B cell (primary cell): ENCODE results near the gene KRT73. TPM values are rescaled to one million over a fixed set of nuclear protein-coding genes. Genes with fewer than 3 reads are reported as not detected.

Experiments
- ATAC-seq: fragments of 200-7000 bp; cut with Tn5 transposase; one replicate; pipeline ENCODE4 v1.10.0; 2021; ENCODE audit warnings: low read depth, mild to moderate bottlenecking, moderate number of reproducible peaks, moderate library complexity
- CTCF ChIA-PET: fragments of 350-600 bp; sonication (Branson Sonifier 250); formaldehyde crosslinking; loops from one replicate; lab custom pipeline; 2021; ENCODE audit warnings: antibody characterized with exemption, inconsistent platforms; lab: Charles Lee
- POLR2A ChIA-PET: fragments of 350-600 bp; sonication (Branson Sonifier 250); formaldehyde crosslinking; loops from one replicate; lab custom pipeline; 2021; ENCODE audit warnings: antibody characterized with exemption; lab: Charles Lee
- DNase-seq: peaks from one replicate; pipeline ENCODE4 v3.0.0; 2013
- H2AFZ ChIP-seq: 2 replicates; pipeline ENCODE4 v1.6.1; 2012; ENCODE audit warnings: mild to moderate bottlenecking, low read depth, low read length; ENCODE audit not compliant: insufficient read depth, poor library complexity, severe bottlenecking
- H3K27ac ChIP-seq, 2 donors: 1 replicate in 1 of 2; 2 replicates in 1 of 2; pipeline ENCODE4 v1.5.1; 2012 to 2013; ENCODE audit warnings: low read length in 2 of 2, mild to moderate bottlenecking in 2 of 2, moderate library complexity in 1 of 2
- H3K27me3 ChIP-seq, 4 experiments: fragments of 200-600 bp in 1 of 4; sonication (generic) in 1 of 4; replicated peaks in 1 of 4; 1 replicate in 2 of 4; 2 replicates in 2 of 4; pipeline versions ENCODE4 v1.6.1 to v1.7.0; 2013 to 2016; ENCODE audit warnings: low read length in 3 of 4, mild to moderate bottlenecking in 2 of 4, mixed read lengths in 1 of 4, moderate library complexity in 1 of 4; ENCODE audit not compliant: insufficient read depth in 4 of 4, control insufficient read depth in 3 of 4; ENCODE audit errors: control extremely low read depth in 1 of 4
- H3K36me3 ChIP-seq, 2 experiments: replicated peaks in 1 of 2; 1 replicate in 1 of 2; 2 replicates in 1 of 2; pipeline versions ENCODE4 v1.6.1 to v1.7.1; 2013; ENCODE audit warnings: low read length in 1 of 2; ENCODE audit not compliant: insufficient read depth in 2 of 2, control insufficient read depth in 1 of 2; ENCODE audit errors: control extremely low read depth in 1 of 2, extremely low read depth in 1 of 2
- H3K4me1 ChIP-seq, 2 donors: fragments of 200-600 bp in 1 of 2; sonication (generic) in 1 of 2; 1 replicate in 1 of 2; 2 replicates in 1 of 2; pipeline versions ENCODE4 v1.5.1 to v1.6.1; 2013 to 2017; ENCODE audit warnings: low read length in 2 of 2; ENCODE audit not compliant: control insufficient read depth in 2 of 2, insufficient read depth in 2 of 2
- H3K4me2 ChIP-seq: replicated peaks from 2 replicates; pipeline ENCODE3; 2012; ENCODE audit warnings: mild to moderate bottlenecking, low read depth, low read length; ENCODE audit not compliant: poor library complexity, severe bottlenecking
- H3K4me3 ChIP-seq, 5 experiments: fragments of 200-600 bp in 1 of 5; sonication (generic) in 1 of 5; 1 replicate in 3 of 5; 2 replicates in 2 of 5; pipeline versions ENCODE4 v1.5.1 to v1.7.0; 2011 to 2016; ENCODE audit warnings: low read length in 4 of 5, mild to moderate bottlenecking in 4 of 5, low read depth in 2 of 5, control low read depth in 1 of 5, moderate library complexity in 1 of 5; ENCODE audit not compliant: insufficient read depth in 1 of 5; ENCODE audit errors: control extremely low read depth in 1 of 5, extremely low read depth in 1 of 5
- H3K79me2 ChIP-seq: fragments of 200-600 bp; sonication (generic); one replicate; pipeline ENCODE4 v1.6.0; 2016; ENCODE audit warnings: low read length; ENCODE audit not compliant: control insufficient read depth, insufficient read depth
- H3K9ac ChIP-seq: fragments of 200-600 bp; sonication (generic); 2 replicates; pipeline ENCODE4 v1.6.1; 2017; ENCODE audit warnings: mild to moderate bottlenecking, low read length, moderate library complexity
- H3K9me3 ChIP-seq, 3 donors: one replicate each; pipeline versions ENCODE4 v1.6.1 to v1.7.1; 2013; ENCODE audit warnings: low read length in 2 of 3; ENCODE audit not compliant: control insufficient read depth in 2 of 3, insufficient read depth in 1 of 3; ENCODE audit errors: control extremely low read depth in 1 of 3
- H4K20me1 ChIP-seq: 2 replicates; pipeline ENCODE4 v1.6.0; 2012; ENCODE audit warnings: mild to moderate bottlenecking, low read length; ENCODE audit not compliant: insufficient read depth, control insufficient read depth, poor library complexity, severe bottlenecking
- H3K27ac Mint-ChIP-seq: one replicate; pipeline ENCODE4 v1.8.0; 2021; ENCODE audit warnings: mixed read lengths
- H3K27me3 Mint-ChIP-seq: one replicate; pipeline ENCODE4 v1.8.0; 2021; ENCODE audit warnings: mixed read lengths
- H3K4me1 Mint-ChIP-seq: one replicate; pipeline ENCODE4 v1.8.0; 2021; ENCODE audit warnings: mixed read lengths
- H3K4me3 Mint-ChIP-seq: one replicate; pipeline ENCODE4 v1.8.0; 2021; ENCODE audit warnings: mixed read lengths
- H3K9me3 Mint-ChIP-seq: one replicate; pipeline ENCODE4 v1.8.0; 2022; ENCODE audit warnings: mixed read lengths; ENCODE audit not compliant: insufficient read depth
- CTCF ChIP-seq: fragments of 200-600 bp; IDR thresholded peaks from one replicate; pipeline ENCODE4 v1.8.0; 2022; ENCODE audit warnings: antibody characterized with exemption, mild to moderate bottlenecking
- EZH2 ChIP-seq: IDR thresholded peaks from 2 replicates; pipeline ENCODE4 v1.6.1; 2012; ENCODE audit warnings: borderline replicate concordance, low read depth, mild to moderate bottlenecking, moderate library complexity, low read length; ENCODE audit not compliant: insufficient read depth, poor library complexity, severe bottlenecking
- WGBS: methylation state at CpG from one replicate; pipeline ENCODE4 v1.1.5; 2013; ENCODE audit warnings: missing lambda C conversion rate; ENCODE audit not compliant: insufficient coverage; 5-methylcytosine and 5-hydroxymethylcytosine counted together
- intact Hi-C: fragments of 100-400 bp; cut with micrococcal nuclease; formaldehyde crosslinking; loops from one replicate; pipeline ENCODE4 v1.10.0; 2022
- polyA plus RNA-seq: library from polyadenylated mRNA; depleted of rRNA; stranded (reverse); fragments of >200 nt; gene quantifications from 2 replicates; pipeline ENCODE4 v1.2.3, GENCODE V29; 2012
- total RNA-seq, 2 donors: library from RNA; stranded (reverse); fragments of 120-200 nt in 1 of 2; gene quantifications; 1 replicate in 1 of 2; 2 replicates in 1 of 2; pipeline versions ENCODE4 v1.2.3 to v1.2.4, GENCODE V29; 2013 to 2022

The KRT73 gene
- total and polyA plus RNA-seq, 2 donors (not counting 1 experiment from before 2014, with no cell fraction given): 0.07 TPM; not detected in 1

GRCh38 chr12:52573306-52573705 is 45.1 kb downstream of the KRT73 start:
- Histone ChIP-seq H3K79me2 (no peaks in the 10 kb centered on the region), H3K4me1 (no peaks in the 10 kb centered on the region), H3K9me3 (no peaks in the 10 kb centered on the region), H3K36me3 (no peaks in the 10 kb centered on the region), H3K27me3 (peaks cover 0 to 9% (median 0%) of the 10 kb centered on the region in 4 experiments), H3K4me2 (no peak overlapping the region), H3K9ac (no peak overlapping the region), H3K27ac (no peak overlapping the region), H4K20me1 (no peaks in the 10 kb centered on the region), H3K4me3 (no peak overlapping the region), H2AFZ (no peak overlapping the region)
- Mint-ChIP-seq H3K9me3 (no peaks in the 10 kb centered on the region), H3K27me3 (peaks cover 12% of the 10 kb centered on the region), H3K4me1 (no peaks in the 10 kb centered on the region), H3K27ac (no peak overlapping the region), H3K4me3 (no peak overlapping the region)
- no peak for DNase-seq
- ChIA-PET CTCF (no interaction called here), POLR2A (no interaction called here)
- no peak for TF ChIP-seq EZH2
- no peak for TF ChIP-seq CTCF
- no peak for ATAC-seq
- WGBS: 96% methylated on average over 14 of the region's 15 CpGs
- intact Hi-C loops: no loop called here

- no peak for DNase-seq
- WGBS: 98% methylated on average over 10 of the region's 10 CpGs
- H3K4me1 Mint-ChIP-seq: no peaks in the 10 kb centered on the region
- intact Hi-C loops: no loop called here
- H3K4me2 ChIP-seq: no peak overlapping the region
- no peaks in the 10 kb centered on the region for H3K4me1 ChIP-seq
- CTCF ChIA-PET: no interaction called here
- no peaks in the 10 kb centered on the region for H3K36me3 ChIP-seq
- no peaks in the 10 kb centered on the region for H3K9me3 ChIP-seq
- H4K20me1 ChIP-seq: no peaks in the 10 kb centered on the region
- ATAC-seq: no peak
- no peak overlapping the region for H3K4me3 Mint-ChIP-seq
- TF ChIP-seq CTCF (no peak), EZH2 (no peak)
- H2AFZ ChIP-seq: no peak overlapping the region
- no peaks in the 10 kb centered on the region for H3K9me3 Mint-ChIP-seq
- H3K27ac Mint-ChIP-seq: no peak overlapping the region
- H3K9ac ChIP-seq: no peak overlapping the region
- peaks cover 19% of the 10 kb centered on the region for H3K27me3 Mint-ChIP-seq
- H3K27me3 ChIP-seq: peaks cover 0 to 8% (median under 1%) of the 10 kb centered on the region in 4 experiments
- POLR2A ChIA-PET: no interaction called here
- H3K27ac ChIP-seq: no peak overlapping the region
- H3K4me3 ChIP-seq: no peak overlapping the region
- no peaks in the 10 kb centered on the region for H3K79me2 ChIP-seq
Observed at GRCh38 chr12:52570511-52570910, 47.8 kb downstream of the KRT73 start.
